GM21367 (cell line): ENCODE measurements around the gene STAMBPL1.
"Not testable (repeated sequence)": the region's sequence is repeated elsewhere in the genome, so short reads cannot be mapped to it uniquely, and the experiment has no call there.

ENCODE experiments used
- ATAC-seq: cut with Tn5 transposase; IDR thresholded peaks from one replicate; pipeline ENCODE4 v1.9.1; 2021; ENCODE audit not compliant: unreplicated experiment

STAMBPL1 gene

DNA sequence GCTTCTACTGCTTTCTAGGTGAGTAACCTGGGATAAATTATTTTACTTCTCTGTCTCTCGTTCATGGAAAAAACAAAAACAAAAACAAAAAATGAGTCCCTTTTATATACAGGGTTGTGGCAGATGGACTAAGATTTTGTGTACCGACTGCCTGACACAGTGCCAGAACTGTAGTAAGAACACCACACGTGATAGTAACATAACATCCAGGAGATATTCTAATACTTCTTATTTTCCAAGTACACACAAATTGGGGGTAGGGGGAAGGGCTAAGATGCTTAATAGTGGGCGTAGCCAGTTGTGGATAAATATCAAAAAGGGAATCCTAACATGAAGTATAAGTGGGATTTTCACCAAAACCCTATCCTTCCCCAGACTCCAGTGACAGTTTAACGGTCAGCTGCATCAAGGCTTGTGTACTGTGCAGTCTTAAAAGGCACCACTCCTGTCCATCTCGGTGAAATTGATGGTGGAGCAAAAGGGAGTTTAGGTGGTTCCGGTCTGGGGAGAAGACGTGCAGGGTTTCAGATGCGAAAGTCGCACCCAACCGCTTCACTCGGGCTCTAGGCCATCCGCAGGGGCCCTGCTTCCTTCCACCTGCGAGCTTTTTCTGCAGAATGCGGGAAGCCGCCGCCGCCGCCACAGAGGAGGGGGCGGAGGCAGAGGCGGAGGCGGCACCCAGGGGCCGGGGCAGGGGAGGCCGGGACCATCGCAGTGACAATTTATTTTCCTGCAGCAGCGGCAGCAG is at the start of gene STAMBPL1:
Gene STAMBPL1 (plus strand): TSS at position 712 of the 748 bp plus-strand sequence. CDS start 21,464 bp downstream, outside the sequence.
- peak; percentile 32 for ATAC-seq

- ATAC-seq: no peak
Measured at GRCh38 chr10:88830643-88831268, 49.3 kb upstream of the STAMBPL1 start.

GRCh38 chr10:88831709-88832108 is 48.3 kb upstream of the STAMBPL1 start:
- ATAC-seq: no peak

DNA sequence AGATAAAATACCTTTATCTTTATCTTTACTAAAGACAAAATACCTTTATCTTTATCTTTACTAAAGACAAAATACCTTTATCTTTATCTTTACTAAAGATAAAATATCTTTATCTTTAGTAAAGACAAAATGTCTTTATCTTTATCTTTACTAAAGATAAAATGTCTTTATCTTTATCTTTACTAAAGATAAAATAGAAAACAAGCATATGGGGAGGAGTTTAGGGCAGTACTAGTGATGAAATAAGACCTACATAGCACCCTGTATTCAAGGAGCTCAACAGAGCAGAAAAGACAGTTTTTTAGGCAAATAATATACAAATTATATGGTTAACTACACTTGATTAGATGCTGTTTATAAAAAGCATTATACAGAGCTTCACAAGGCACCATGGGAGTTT is 47.7 kb upstream of the STAMBPL1 start:
- ATAC-seq: no peak

GRCh38 chr10:88833156-88833555 is 46.9 kb upstream of the STAMBPL1 start:
- no peak for ATAC-seq

- no peak for ATAC-seq
Measured at GRCh38 chr10:88833723-88834122, 46.3 kb upstream of the STAMBPL1 start.

GRCh38 chr10:88835096-88835909 is 44.7 kb upstream of the STAMBPL1 start:
- peak; percentile 72 for ATAC-seq

GRCh38 chr10:88835910-88836221 is 44.2 kb upstream of the STAMBPL1 start:
- ATAC-seq: peak; percentile 27

- ATAC-seq: not testable (repeated sequence)
Measured at GRCh38 chr10:88837632-88838031, 42.4 kb upstream of the STAMBPL1 start.

- ATAC-seq: no peak
Measured at GRCh38 chr10:88838766-88839350, 41.2 kb upstream of the STAMBPL1 start.

DNA sequence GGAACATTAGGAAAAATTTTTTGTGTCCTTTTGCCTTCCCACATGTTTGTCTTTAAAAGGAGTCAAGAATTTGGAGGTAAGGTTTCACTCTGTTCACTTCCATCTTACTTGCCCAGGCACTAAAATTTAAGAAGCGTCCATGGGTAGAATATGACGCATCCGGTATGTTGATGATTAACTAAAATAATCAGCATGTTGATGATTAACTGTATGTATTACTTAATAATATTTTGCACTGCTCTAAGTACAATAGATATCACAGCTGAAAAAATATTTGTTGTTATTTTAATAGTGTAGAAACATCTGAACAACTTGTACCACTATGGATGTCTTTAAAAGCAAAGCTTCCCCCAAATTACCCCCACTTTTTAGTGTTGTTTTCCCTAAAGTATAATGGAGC is 39.9 kb upstream of the STAMBPL1 start:
- no peak for ATAC-seq

DNA sequence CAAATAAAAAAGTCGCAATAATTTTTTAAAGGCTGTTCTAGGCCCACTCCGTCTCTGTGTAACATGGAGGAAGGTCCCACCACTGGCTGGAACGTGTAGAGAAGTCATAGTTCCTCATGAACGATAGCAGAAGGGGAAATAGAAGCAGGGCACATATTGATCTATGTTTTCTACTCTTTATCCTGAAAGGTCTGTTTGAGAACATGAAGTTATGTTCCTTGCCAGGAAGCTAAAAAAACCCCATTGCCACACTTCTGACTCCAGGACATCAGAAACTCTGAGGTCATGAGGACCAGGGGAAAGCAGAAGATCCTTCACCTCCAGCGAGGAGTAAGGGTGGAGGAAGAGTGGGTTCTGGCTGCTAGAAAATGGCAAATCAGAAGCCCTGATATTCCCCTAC is 39.2 kb upstream of the STAMBPL1 start:
- ATAC-seq: no peak

- ATAC-seq: no peak
Measured at GRCh38 chr10:88841316-88842111, 38.5 kb upstream of the STAMBPL1 start.

GRCh38 chr10:88843171-88843570 is 36.9 kb upstream of the STAMBPL1 start:
- no peak for ATAC-seq

DNA sequence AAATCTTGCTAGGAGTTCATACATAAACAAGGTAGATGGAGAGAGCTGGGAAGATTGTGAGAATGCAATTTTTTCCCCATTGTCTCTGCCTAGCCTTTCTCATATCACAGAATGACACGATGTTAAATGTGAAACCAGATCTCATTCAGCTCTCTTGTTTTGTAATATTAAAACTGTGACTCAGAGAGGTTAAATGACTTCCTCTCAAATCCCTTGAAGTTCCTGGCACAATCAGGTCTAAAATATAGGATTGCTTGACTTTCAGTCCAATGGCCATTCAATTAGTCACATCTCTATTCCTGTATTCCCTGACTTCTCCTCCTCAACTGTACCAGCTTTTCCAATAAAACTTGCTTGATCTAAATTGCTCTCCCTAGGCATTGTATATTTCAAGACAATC is 31.5 kb upstream of the STAMBPL1 start:
- no peak for ATAC-seq

DNA sequence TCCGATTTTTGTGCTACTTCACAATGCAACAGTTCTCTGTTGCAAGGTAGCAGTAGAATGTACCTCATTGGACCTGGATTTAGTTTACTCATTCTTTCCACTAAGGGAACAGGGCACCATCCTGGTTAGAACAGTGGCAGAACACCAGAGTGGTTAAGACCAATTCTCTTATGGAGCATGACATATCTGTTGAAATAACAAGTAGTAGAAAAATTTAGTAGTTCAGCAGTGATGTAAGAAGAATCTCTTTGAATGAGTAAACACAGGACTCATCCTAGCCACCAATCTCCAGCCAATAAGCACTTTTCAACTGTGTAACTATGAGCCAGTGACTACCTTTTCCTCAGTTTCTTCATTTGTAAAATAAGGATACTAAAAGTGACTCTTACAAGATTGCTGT is 30.8 kb upstream of the STAMBPL1 start:
- no peak for ATAC-seq

DNA sequence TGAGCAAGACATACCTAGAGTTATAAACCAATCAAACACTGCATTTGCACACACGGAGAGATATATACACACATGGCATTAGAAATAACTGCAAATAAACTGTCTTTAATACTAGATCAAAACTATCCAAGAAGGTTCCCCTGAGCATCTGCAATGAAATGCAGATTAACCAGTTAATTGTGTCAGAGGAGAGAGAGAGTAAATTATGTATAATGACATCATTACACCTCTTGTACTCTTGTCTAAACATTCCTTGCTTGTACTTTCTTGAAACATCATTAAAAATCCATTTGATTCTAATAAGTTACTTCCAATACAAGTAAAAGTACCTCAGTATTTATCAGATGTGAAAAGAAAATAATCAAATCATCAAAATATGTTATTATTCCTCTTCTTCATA is 29.3 kb upstream of the STAMBPL1 start:
- ATAC-seq: no peak

GRCh38 chr10:88851706-88852105 is 28.3 kb upstream of the STAMBPL1 start, which contains the start of gene ANKRD22:
Gene ANKRD22, minus strand, starts transcription at chr10:88851844. Its CDS starts 237 bp downstream, at chr10:88851607.
- ATAC-seq: no peak

DNA sequence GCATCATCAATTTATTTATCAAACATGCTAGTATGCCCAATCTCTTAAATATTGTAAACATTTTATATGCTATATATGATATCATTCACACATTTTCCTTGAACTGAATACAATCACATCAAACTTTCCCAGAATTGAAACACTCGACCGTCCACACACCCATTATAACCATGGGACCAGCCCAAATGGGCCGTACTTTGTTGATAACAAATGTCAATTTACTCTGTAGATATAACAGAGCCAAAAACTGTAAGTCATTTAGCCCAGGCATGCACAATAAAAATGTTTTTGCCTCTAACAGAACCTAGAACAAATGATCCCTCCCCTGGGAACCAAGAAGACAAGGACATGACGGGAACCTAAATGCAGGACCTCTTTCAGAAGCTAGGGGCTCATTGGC is 27.7 kb upstream of the STAMBPL1 start:
- ATAC-seq: no peak

DNA sequence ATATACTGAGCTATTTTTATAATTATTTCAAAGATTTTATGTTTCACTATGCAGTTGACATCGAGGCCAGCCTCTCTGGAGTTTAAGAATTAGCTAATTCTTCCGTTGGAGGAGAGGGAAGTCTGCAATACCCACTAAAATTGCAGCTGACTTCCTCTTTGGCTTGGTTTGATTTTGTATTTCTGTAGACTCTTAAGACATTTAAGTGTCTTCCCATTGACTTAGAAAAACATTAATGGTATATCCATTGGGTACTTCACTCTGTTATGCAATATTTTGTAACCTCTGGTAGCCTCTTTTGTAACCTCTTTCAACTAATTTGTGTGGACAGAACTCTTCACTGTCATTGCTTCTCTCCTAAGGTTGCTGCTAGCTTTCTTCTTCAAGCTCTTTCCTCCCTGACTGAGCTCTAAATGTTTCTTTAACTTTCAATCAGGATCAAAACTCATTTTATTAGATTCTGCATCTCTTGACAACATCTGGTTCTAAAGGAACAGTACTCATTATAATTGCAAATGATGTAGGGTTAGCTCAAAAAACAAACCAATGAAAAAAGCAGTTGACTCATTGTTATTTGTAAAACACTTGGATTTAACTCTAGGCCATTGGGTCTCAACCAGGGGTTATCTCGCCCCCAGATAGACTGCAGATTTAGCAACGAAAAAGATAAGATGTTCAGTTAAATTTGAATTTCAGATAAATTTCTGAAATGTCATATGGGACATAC is 26.7 kb upstream of the STAMBPL1 start:
- ATAC-seq: no peak
